K562 (cell line): Measurements from ENCODE around the gene RAD51D. TPM values are rescaled to one million over a fixed set of nuclear protein-coding genes. Genes with fewer than 3 reads are reported as not detected.

Source experiments
- ATAC-seq: fragments of 200-7000 bp; cut with Tn5 transposase; 3 replicates; pipeline ENCODE4 v1.9.1; 2020; ENCODE audit warnings: moderate library complexity
- BruUV-seq: library from RNA; stranded (reverse); fragments of 400-500 nt; replicated peaks from 2 replicates; lab custom pipeline; 2021; lab: Mats Ljungman, UMichigan
- CTCF ChIA-PET: fragments of 300-600 bp; formaldehyde crosslinking; extraction: SDS; loops from one replicate; lab custom pipeline; 2021; ENCODE audit warnings: low intra/inter-chr PET ratio; lab: Yijun Ruan, JAX
- POLR2A ChIA-PET: fragments of 300-600, 350-650 bp; sonication (Branson Sonifier 250); formaldehyde crosslinking; extraction: SDS; loops from one replicate; lab custom pipeline; 2021; ENCODE audit warnings: antibody characterized with exemption, inconsistent platforms; lab: Yijun Ruan, JAX
- DNase-seq, 4 experiments: peaks; one replicate each; pipeline versions ENCODE4 v3.0.0 to v3.0.0-alpha.2; 2011 to 2018; ENCODE audit warnings: low spot score in 3 of 4, mixed read lengths in 3 of 4; ENCODE audit errors: extremely low read depth in 1 of 4
- FAIRE-seq: peaks from 2 replicates; lab custom pipeline; 2011; peaks lifted over from hg19 to GRCh38; lab: Jason Lieb, UNC
- H2AFZ ChIP-seq: 2 replicates; pipeline ENCODE4 v1.6.0; 2011; ENCODE audit warnings: low read depth, low read length, control low read depth, inconsistent platforms
- H3K27ac ChIP-seq: fragments of 200-600 bp; 3 replicates; pipeline ENCODE4 v1.8.0; 2011; ENCODE audit warnings: low read depth, mild to moderate bottlenecking, control low read depth, inconsistent platforms, low read length, moderate library complexity, mixed read lengths; ENCODE audit errors: extremely low read depth
- H3K27me3 ChIP-seq, 2 experiments: fragments of 300-600 bp in 1 of 2; 2 replicates in 1 of 2; 3 replicates in 1 of 2; pipeline versions ENCODE4 v1.6.0 to v1.8.0; 2011; ENCODE audit warnings: inconsistent platforms in 2 of 2, low read length in 2 of 2, mild to moderate bottlenecking in 1 of 2, mixed read lengths in 1 of 2, moderate library complexity in 1 of 2; ENCODE audit not compliant: control insufficient read depth in 2 of 2, insufficient read depth in 2 of 2
- H3K36me3 ChIP-seq: fragments of 300-600 bp; 3 replicates; pipeline ENCODE4 v1.8.0; 2011; ENCODE audit warnings: mild to moderate bottlenecking, low read length, inconsistent platforms; ENCODE audit not compliant: control insufficient read depth, insufficient read depth
- H3K4me1 ChIP-seq, 2 experiments: fragments of 200-600 bp in 1 of 2; replicated peaks in 1 of 2; 2 replicates in 1 of 2; 3 replicates in 1 of 2; pipeline versions ENCODE4 v1.5.1 to v1.8.0; 2011; ENCODE audit warnings: inconsistent platforms in 2 of 2, low read length in 2 of 2, mild to moderate bottlenecking in 1 of 2, mixed read lengths in 1 of 2, moderate library complexity in 1 of 2; ENCODE audit not compliant: control insufficient read depth in 2 of 2, insufficient read depth in 2 of 2
- H3K4me2 ChIP-seq: 2 replicates; pipeline ENCODE4 v1.6.1; 2011; ENCODE audit warnings: low read length, control low read depth, inconsistent platforms, mixed read lengths; ENCODE audit not compliant: insufficient read depth
- H3K4me3 ChIP-seq: fragments of 200-600 bp; sonication (generic), shearing (Covaris generic); 2 replicates; pipeline ENCODE4 v1.5.1; 2016; ENCODE audit warnings: control low read depth, inconsistent platforms
- H3K79me2 ChIP-seq: fragments of 200-600 bp; 3 replicates; pipeline ENCODE4 v1.8.0; 2011; ENCODE audit warnings: low read length, inconsistent platforms; ENCODE audit not compliant: control insufficient read depth, insufficient read depth
- H3K9ac ChIP-seq, 2 experiments: 2 replicates each; pipeline versions ENCODE4 v1.6.0 to v1.6.1; 2011; ENCODE audit warnings: low read depth in 2 of 2, low read length in 2 of 2, control low read depth in 1 of 2, inconsistent platforms in 1 of 2, mild to moderate bottlenecking in 1 of 2, mixed read lengths in 1 of 2; ENCODE audit not compliant: insufficient read depth in 1 of 2
- H3K9me1 ChIP-seq: one replicate; pipeline ENCODE4 v1.6.0; 2011; ENCODE audit warnings: inconsistent platforms, mild to moderate bottlenecking, low read length, moderate library complexity; ENCODE audit not compliant: control insufficient read depth, insufficient read depth
- H3K9me3 ChIP-seq: replicated peaks from 2 replicates; pipeline ENCODE4 v1.5.1; 2011; ENCODE audit warnings: low read depth, low read length, inconsistent platforms; ENCODE audit not compliant: control insufficient read depth, insufficient read depth
- H4K20me1 ChIP-seq: replicated peaks from 2 replicates; pipeline ENCODE4 v1.6.1; 2011; ENCODE audit warnings: low read length, inconsistent platforms, mixed read lengths; ENCODE audit not compliant: control insufficient read depth, insufficient read depth
- CBX8 ChIP-seq: fragments of 200-600 bp; sonication (generic); IDR thresholded peaks from 2 replicates; pipeline ENCODE4 v1.6.1; 2012; ENCODE audit warnings: borderline replicate concordance, mixed run types, low read depth, mild to moderate bottlenecking, moderate library complexity, mixed read lengths, low read length, control low read depth, inconsistent platforms; ENCODE audit not compliant: poor library complexity, severe bottlenecking; ENCODE audit errors: extremely low read depth
- ELF4 ChIP-seq: fragments of 450-650 bp; formaldehyde crosslinking; IDR thresholded peaks from 2 replicates; pipeline ENCODE4 v1.4.0; 2022; ENCODE audit warnings: missing genetic modification characterization
- HNRNPLL ChIP-seq: fragments of 200-400 bp; formaldehyde crosslinking; IDR thresholded peaks from 2 replicates; pipeline ENCODE4 v1.6.1; 2017; ENCODE audit warnings: low read length, low read depth, mild to moderate bottlenecking; ENCODE audit not compliant: poor library complexity, severe bottlenecking
- KDM1A ChIP-seq, 2 experiments: fragments of 450-650 bp; IDR thresholded peaks; 2 replicates each; pipeline ENCODE4 v1.6.1; 2016; ENCODE audit warnings: mild to moderate bottlenecking in 2 of 2
- PCBP1 ChIP-seq: fragments of 200-400 bp; formaldehyde crosslinking; IDR thresholded peaks from 2 replicates; pipeline ENCODE4 v1.6.1; 2018; ENCODE audit warnings: mild to moderate bottlenecking, low read depth, low read length; ENCODE audit not compliant: poor library complexity, severe bottlenecking
- WGBS: fragments of 100-300 bp; shearing (Covaris generic); methylation state at CpG from one replicate; pipeline ENCODE4 v1.1.6; 2016; ENCODE audit warnings: low coverage, mixed read lengths; ENCODE audit not compliant: insufficient coverage; ENCODE audit errors: missing lambda C conversion rate; 5-methylcytosine and 5-hydroxymethylcytosine counted together
- in situ Hi-C: fragments of 300-500 bp; cut with MboI; formaldehyde crosslinking; loops from 4 replicates; pipeline ENCODE4 v1.15.0; 2018; ENCODE audit warnings: inconsistent platforms, mixed read lengths
- intact Hi-C: fragments of 100-400 bp; cut with micrococcal nuclease; formaldehyde crosslinking; loops from 2 replicates; pipeline ENCODE4 v1.14.2; 2022
- polyA plus RNA-seq, 8 experiments: library from polyadenylated mRNA; depleted of rRNA in 4 of 8; stranded (reverse) in 5 of 8; unstranded in 3 of 8; fragments of >200 nt; fragmentation: Nextera tagmentation in 2 of 8; fragmentation: Illumina TruSeq in 1 of 8; extraction: Ambion mirVana in 2 of 8; extraction: Trizol in 1 of 8; gene quantifications; 2 replicates each; pipeline versions ENCODE4 v1.2.1 to v1.2.3, GENCODE V29; 2011 to 2014; ENCODE audit warnings: inconsistent platforms in 1 of 8, missing spikeins in 1 of 8
- total RNA-seq, 7 experiments: library from RNA; depleted of rRNA in 6 of 7; stranded (reverse); fragments of >200 nt in 6 of 7; fragmentation: Illumina TruSeq in 2 of 7; extraction: Trizol in 2 of 7; gene quantifications; 2 replicates each; pipeline versions ENCODE4 v1.2.1 to v1.2.3, GENCODE V29; 2011 to 2021; ENCODE audit warnings: low replicate concordance in 1 of 7
- TF ChIP-seq, protein P1 (sequence below): sonication (generic); formaldehyde crosslinking; IDR thresholded peaks from 2 replicates; pipeline ENCODE4 v1.8.0; 2022; ENCODE audit warnings: missing genetic modification reagents, mild to moderate bottlenecking, borderline replicate concordance
- TF ChIP-seq, protein P2 (sequence below): sonication (generic); formaldehyde crosslinking; IDR thresholded peaks from 2 replicates; pipeline ENCODE4 v1.8.0; 2022; ENCODE audit warnings: mild to moderate bottlenecking, missing genetic modification reagents
- TF ChIP-seq, protein P3 (sequence below): sonication (generic); formaldehyde crosslinking; IDR thresholded peaks from 2 replicates; pipeline ENCODE4 v1.8.1; 2022; ENCODE audit warnings: missing genetic modification reagents
- TF ChIP-seq, protein P4 (sequence below): fragments of 450-650 bp; IDR thresholded peaks from 2 replicates; pipeline ENCODE4 v1.7.0; 2016; ENCODE audit warnings: borderline replicate concordance

Gene RAD51D
- total and polyA plus RNA-seq, 9 of the 15 experiments (the other 6 are each of a cell fraction or from before 2014, with no cell fraction given): 2.2 to 16.9 (median 8.7) TPM

DNA sequence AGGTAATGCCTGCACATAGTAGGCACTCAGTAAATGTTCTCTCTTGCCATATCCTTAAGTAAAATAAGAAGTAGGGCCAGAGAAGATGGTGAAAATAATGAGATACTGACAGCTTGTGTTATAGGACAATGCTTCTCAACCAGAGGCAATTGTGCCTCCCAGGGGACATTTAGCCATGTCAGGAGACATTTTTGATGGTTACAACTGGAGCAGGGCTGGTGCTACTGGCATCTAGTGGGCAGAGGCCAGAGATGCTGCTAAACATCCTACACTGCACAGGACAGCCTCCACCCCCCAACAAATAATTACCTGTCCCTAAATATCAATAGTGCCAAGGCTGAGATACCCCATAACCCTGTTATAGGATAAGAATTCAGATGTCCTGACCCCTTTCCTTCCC lies 1.7 kb downstream of the RAD51D start (continued):
- TF ChIP-seq, protein P1, sequence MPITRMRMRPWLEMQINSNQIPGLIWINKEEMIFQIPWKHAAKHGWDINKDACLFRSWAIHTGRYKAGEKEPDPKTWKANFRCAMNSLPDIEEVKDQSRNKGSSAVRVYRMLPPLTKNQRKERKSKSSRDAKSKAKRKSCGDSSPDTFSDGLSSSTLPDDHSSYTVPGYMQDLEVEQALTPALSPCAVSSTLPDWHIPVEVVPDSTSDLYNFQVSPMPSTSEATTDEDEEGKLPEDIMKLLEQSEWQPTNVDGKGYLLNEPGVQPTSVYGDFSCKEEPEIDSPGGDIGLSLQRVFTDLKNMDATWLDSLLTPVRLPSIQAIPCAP (CRISPR knock-in tag): no peak
- TF ChIP-seq, protein P2, sequence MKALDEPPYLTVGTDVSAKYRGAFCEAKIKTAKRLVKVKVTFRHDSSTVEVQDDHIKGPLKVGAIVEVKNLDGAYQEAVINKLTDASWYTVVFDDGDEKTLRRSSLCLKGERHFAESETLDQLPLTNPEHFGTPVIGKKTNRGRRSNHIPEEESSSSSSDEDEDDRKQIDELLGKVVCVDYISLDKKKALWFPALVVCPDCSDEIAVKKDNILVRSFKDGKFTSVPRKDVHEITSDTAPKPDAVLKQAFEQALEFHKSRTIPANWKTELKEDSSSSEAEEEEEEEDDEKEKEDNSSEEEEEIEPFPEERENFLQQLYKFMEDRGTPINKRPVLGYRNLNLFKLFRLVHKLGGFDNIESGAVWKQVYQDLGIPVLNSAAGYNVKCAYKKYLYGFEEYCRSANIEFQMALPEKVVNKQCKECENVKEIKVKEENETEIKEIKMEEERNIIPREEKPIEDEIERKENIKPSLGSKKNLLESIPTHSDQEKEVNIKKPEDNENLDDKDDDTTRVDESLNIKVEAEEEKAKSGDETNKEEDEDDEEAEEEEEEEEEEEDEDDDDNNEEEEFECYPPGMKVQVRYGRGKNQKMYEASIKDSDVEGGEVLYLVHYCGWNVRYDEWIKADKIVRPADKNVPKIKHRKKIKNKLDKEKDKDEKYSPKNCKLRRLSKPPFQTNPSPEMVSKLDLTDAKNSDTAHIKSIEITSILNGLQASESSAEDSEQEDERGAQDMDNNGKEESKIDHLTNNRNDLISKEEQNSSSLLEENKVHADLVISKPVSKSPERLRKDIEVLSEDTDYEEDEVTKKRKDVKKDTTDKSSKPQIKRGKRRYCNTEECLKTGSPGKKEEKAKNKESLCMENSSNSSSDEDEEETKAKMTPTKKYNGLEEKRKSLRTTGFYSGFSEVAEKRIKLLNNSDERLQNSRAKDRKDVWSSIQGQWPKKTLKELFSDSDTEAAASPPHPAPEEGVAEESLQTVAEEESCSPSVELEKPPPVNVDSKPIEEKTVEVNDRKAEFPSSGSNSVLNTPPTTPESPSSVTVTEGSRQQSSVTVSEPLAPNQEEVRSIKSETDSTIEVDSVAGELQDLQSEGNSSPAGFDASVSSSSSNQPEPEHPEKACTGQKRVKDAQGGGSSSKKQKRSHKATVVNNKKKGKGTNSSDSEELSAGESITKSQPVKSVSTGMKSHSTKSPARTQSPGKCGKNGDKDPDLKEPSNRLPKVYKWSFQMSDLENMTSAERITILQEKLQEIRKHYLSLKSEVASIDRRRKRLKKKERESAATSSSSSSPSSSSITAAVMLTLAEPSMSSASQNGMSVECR (CRISPR knock-in tag): no peak
- TF ChIP-seq HNRNPLL: no peak
- TF ChIP-seq KDM1A (IDR thresholded peaks at IDR 0.05): no peak

DNA sequence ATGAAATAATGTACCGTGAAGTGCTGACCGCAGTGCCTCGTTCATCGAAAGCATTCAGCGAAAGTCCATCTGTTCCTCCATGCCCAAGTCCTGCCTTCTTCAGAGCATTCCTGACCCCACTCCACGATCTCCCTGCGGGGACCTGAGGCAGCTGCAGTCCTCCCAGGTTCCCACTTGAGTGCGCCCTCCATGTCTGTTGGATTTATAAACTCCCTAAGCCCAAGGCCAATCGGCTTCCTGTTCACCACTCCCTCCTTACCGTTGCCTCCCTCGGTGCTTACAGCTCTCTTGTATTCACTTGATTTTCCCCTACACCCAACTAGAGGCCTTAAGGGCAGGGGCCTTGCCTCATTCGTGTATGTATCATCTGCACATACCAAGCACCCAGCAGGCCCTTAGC lies 2.8 kb downstream of the RAD51D start:
- BruUV-seq: no TSS peak
- ChIA-PET CTCF (interaction anchor here (1.2 kb wide), 1 partner anchor 119 kb away, joined by 3 read pairs; no protein-coding TSS in a partner anchor), POLR2A (no interaction called here)
- in situ Hi-C loops (loop anchor here (10.0 kb wide), 1 partner anchor 582 kb away; no protein-coding TSS in a partner anchor), intact Hi-C loops (loop anchor here (5.0 kb wide), 1 partner anchor 575 kb away; no protein-coding TSS in a partner anchor)
- ATAC-seq (no peak), DNase-seq (no peak), FAIRE-seq (no peak)
- H3K9me3 ChIP-seq: no peaks in the 10 kb centered on the region
- H3K9ac ChIP-seq: no peak overlapping the region
- H3K79me2 ChIP-seq: peaks cover 21% of the 10 kb centered on the region
- peaks cover 12 to 20% of the 10 kb centered on the region in 2 experiments; a peak in 4 of 5 replicates for H3K4me1 ChIP-seq
- WGBS: 88% methylated on average over 12 of the region's 12 CpGs
- H3K9me1 ChIP-seq: no peaks in the 10 kb centered on the region
- no peak overlapping the region for H3K4me2 ChIP-seq
- no peak overlapping the region for H3K4me3 ChIP-seq
- H4K20me1 ChIP-seq: no peaks in the 10 kb centered on the region
- peaks cover 0 to 7% of the 10 kb centered on the region in 2 experiments; a peak in 1 of 5 replicates for H3K27me3 ChIP-seq
- no peak overlapping the region; the same call in 2 of the 3 replicates for H3K27ac ChIP-seq
- no peak overlapping the region for H2AFZ ChIP-seq
- peaks cover 22% of the 10 kb centered on the region; the same call in 2 of the 3 replicates for H3K36me3 ChIP-seq
- TF ChIP-seq PCBP1: no peak
- no peak for TF ChIP-seq CBX8
- TF ChIP-seq, protein P3, sequence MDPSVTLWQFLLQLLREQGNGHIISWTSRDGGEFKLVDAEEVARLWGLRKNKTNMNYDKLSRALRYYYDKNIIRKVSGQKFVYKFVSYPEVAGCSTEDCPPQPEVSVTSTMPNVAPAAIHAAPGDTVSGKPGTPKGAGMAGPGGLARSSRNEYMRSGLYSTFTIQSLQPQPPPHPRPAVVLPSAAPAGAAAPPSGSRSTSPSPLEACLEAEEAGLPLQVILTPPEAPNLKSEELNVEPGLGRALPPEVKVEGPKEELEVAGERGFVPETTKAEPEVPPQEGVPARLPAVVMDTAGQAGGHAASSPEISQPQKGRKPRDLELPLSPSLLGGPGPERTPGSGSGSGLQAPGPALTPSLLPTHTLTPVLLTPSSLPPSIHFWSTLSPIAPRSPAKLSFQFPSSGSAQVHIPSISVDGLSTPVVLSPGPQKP (CRISPR knock-in tag): no peak
- no peak for TF ChIP-seq ELF4 (CRISPR knock-in tag)
- TF ChIP-seq, protein P4, sequence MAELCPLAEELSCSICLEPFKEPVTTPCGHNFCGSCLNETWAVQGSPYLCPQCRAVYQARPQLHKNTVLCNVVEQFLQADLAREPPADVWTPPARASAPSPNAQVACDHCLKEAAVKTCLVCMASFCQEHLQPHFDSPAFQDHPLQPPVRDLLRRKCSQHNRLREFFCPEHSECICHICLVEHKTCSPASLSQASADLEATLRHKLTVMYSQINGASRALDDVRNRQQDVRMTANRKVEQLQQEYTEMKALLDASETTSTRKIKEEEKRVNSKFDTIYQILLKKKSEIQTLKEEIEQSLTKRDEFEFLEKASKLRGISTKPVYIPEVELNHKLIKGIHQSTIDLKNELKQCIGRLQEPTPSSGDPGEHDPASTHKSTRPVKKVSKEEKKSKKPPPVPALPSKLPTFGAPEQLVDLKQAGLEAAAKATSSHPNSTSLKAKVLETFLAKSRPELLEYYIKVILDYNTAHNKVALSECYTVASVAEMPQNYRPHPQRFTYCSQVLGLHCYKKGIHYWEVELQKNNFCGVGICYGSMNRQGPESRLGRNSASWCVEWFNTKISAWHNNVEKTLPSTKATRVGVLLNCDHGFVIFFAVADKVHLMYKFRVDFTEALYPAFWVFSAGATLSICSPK: no peak
